IPS-18c (cell line): ENCODE data around the gene PIK3R3.

ENCODE experiments used
- H3K4me3 ChIP-seq: 2 replicates; pipeline ENCODE4 v1.7.0; 2013; ENCODE audit warnings: low read depth, mild to moderate bottlenecking, low read length, moderate library complexity; ENCODE audit not compliant: insufficient read depth
- H3K9me3 ChIP-seq: one replicate; pipeline ENCODE4 v1.6.1; 2013; ENCODE audit warnings: mild to moderate bottlenecking, low read length, moderate library complexity; ENCODE audit not compliant: control insufficient read depth, insufficient read depth

Gene PIK3R3

GRCh38 chr1:46160212-46160611 lies 27.8 kb upstream of the PIK3R3 start:
- Histone ChIP-seq H3K9me3 (no peaks in the 10 kb centered on the region), H3K4me3 (no peak overlapping the region)

GRCh38 chr1:46159516-46159915 lies 27.1 kb upstream of the PIK3R3 start:
- no peak overlapping the region for H3K4me3 ChIP-seq
- no peaks in the 10 kb centered on the region for H3K9me3 ChIP-seq

- Histone ChIP-seq H3K9me3 (no peaks in the 10 kb centered on the region), H3K4me3 (no peak overlapping the region)
These were observed 26.2 kb upstream of the PIK3R3 start for GRCh38 chr1:46158312-46159281.

GRCh38 chr1:46157916-46158311 lies 25.5 kb upstream of the PIK3R3 start:
- no peak overlapping the region for H3K4me3 ChIP-seq
- H3K9me3 ChIP-seq, result no peaks in the 10 kb centered on the region

- Histone ChIP-seq H3K9me3 (no peaks in the 10 kb centered on the region), H3K4me3 (no peak overlapping the region)
These were observed 21.3 kb upstream of the PIK3R3 start for GRCh38 chr1:46153732-46154131.

- Histone ChIP-seq H3K9me3 (no peaks in the 10 kb centered on the region), H3K4me3 (no peak overlapping the region)
These were observed 20.8 kb upstream of the PIK3R3 start for GRCh38 chr1:46153228-46153627.

GRCh38 chr1:46152016-46152415 lies 19.6 kb upstream of the PIK3R3 start:
- H3K4me3 ChIP-seq, result no peak overlapping the region

GRCh38 chr1:46150085-46150484 lies 17.7 kb upstream of the PIK3R3 start:
- Histone ChIP-seq H3K9me3 (no peaks in the 10 kb centered on the region), H3K4me3 (no peak overlapping the region)

More at GRCh38 chr1:46152016-46152415, 19.6 kb upstream of the PIK3R3 start:
- H3K9me3 ChIP-seq, result no peaks in the 10 kb centered on the region

GRCh38 chr1:46148318-46148717 lies 15.9 kb upstream of the PIK3R3 start:
- no peaks in the 10 kb centered on the region for H3K9me3 ChIP-seq
- no peak overlapping the region for H3K4me3 ChIP-seq

- H3K4me3 ChIP-seq, result no peak overlapping the region
These were observed 5.5 kb upstream of the PIK3R3 start for GRCh38 chr1:46137916-46138315.

GRCh38 chr1:46136711-46137110 lies 4.3 kb upstream of the PIK3R3 start:
- Histone ChIP-seq H3K4me3 (no peak overlapping the region), H3K9me3 (no peaks in the 10 kb centered on the region)

More at GRCh38 chr1:46137916-46138315, 5.5 kb upstream of the PIK3R3 start:
- H3K9me3 ChIP-seq, result no peaks in the 10 kb centered on the region

- Histone ChIP-seq H3K4me3 (no peak overlapping the region), H3K9me3 (no peaks in the 10 kb centered on the region)
These were observed 2.4 kb upstream of the PIK3R3 start for GRCh38 chr1:46134660-46135331.

- Histone ChIP-seq H3K4me3 (peak overlapping the region; percentile 72), H3K9me3 (no peaks in the 10 kb centered on the region)
These were observed 1.4 kb upstream of the PIK3R3 start for GRCh38 chr1:46133781-46134350.

- Histone ChIP-seq H3K9me3 (no peaks in the 10 kb centered on the region), H3K4me3 (peak overlapping the region; percentile 72)
These were observed 791 bp upstream of the PIK3R3 start for GRCh38 chr1:46133181-46133658.

GRCh38 chr1:46131712-46132528 lies 509 bp downstream of the PIK3R3 start:
- Histone ChIP-seq H3K4me3 (peak overlapping the region; percentile 60), H3K9me3 (no peaks in the 10 kb centered on the region)

- peak overlapping the region; percentile 43 for H3K4me3 ChIP-seq
These were observed 1.3 kb downstream of the PIK3R3 start for GRCh38 chr1:46131093-46131492.

GRCh38 chr1:46130606-46131005 lies 1.8 kb downstream of the PIK3R3 start:
- H3K4me3 ChIP-seq, result peak overlapping the region; percentile 43; the same call in 1 of the 2 replicates
- no peaks in the 10 kb centered on the region for H3K9me3 ChIP-seq

More at GRCh38 chr1:46131093-46131492, 1.3 kb downstream of the PIK3R3 start:
- no peaks in the 10 kb centered on the region for H3K9me3 ChIP-seq
